BLaER1 treated with 17β-estradiol and CSF1 and Interleukin-3, amounts not matched to agents 10 nM and 100 nM (cell line): Measurements from ENCODE around the gene CYBRD1.
"Not testable (repeated sequence)": the region's sequence is repeated elsewhere in the genome, so short reads cannot be mapped to it uniquely, and the experiment has no call there.

ENCODE experiments used
- H3K27ac ChIP-seq, 11 experiments: shearing (Covaris generic); formaldehyde crosslinking; 2 replicates each; pipeline ENCODE4 v1.8.1; 2022
- H3K27me3 ChIP-seq, 11 experiments: shearing (Covaris generic); formaldehyde crosslinking; 2 replicates each; pipeline ENCODE4 v1.8.1; 2022
- H3K36me3 ChIP-seq, 11 experiments: shearing (Covaris generic); formaldehyde crosslinking; 2 replicates each; pipeline ENCODE4 v1.8.1; 2022
- H3K4me1 ChIP-seq, 10 experiments: shearing (Covaris generic); formaldehyde crosslinking; 2 replicates each; pipeline ENCODE4 v1.8.1; 2022
- H3K4me2 ChIP-seq, 11 experiments: shearing (Covaris generic); formaldehyde crosslinking; 2 replicates each; pipeline ENCODE4 v1.8.1; 2022
- H3K4me3 ChIP-seq, 10 experiments: shearing (Covaris generic); formaldehyde crosslinking; 2 replicates each; pipeline ENCODE4 v1.8.1; 2022
- H3K9ac ChIP-seq, 11 experiments: shearing (Covaris generic); formaldehyde crosslinking; 2 replicates each; pipeline ENCODE4 v1.8.1; 2022
- H3K9me3 ChIP-seq, 11 experiments: shearing (Covaris generic); formaldehyde crosslinking; replicated peaks in 1 of 11; 2 replicates each; pipeline ENCODE4 v1.8.1; 2022
- H4K20me1 ChIP-seq, 11 experiments: shearing (Covaris generic); formaldehyde crosslinking; 2 replicates each; pipeline ENCODE4 v1.8.1; 2022
- Cebpa-rat ChIP-seq, 11 experiments: shearing (Covaris generic); IDR thresholded peaks; 2 replicates each; pipeline ENCODE4 v1.8.1; 2022

CYBRD1 gene

DNA sequence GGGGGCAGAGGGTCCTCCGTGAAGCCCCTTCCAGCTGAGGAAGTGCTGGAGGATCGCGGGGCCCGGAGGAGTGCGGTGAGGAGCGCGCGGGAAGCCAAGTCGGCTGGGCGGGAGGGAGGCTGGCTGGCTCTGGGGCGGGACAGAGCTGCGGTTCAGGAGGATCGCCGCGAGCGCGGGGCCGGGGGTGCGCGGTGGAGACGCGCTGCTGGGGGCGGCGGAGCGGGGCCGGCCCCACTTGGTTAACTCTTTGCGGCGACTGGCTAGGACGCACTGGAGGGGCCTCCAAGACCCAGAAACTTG, 464 bp downstream of the CYBRD1 start:
- H3K4me3 ChIP-seq: peak overlapping the region; percentile 47 to 71 (median 56)
- peak overlapping the region in 6 of 11 experiments; percentile 10 to 54 (median 26); a peak in 7 of 22 replicates for H3K9ac ChIP-seq
- peaks cover 53 to 64% (median 60%) of the 10 kb centered on the region in 11 experiments for H3K27me3 ChIP-seq

DNA sequence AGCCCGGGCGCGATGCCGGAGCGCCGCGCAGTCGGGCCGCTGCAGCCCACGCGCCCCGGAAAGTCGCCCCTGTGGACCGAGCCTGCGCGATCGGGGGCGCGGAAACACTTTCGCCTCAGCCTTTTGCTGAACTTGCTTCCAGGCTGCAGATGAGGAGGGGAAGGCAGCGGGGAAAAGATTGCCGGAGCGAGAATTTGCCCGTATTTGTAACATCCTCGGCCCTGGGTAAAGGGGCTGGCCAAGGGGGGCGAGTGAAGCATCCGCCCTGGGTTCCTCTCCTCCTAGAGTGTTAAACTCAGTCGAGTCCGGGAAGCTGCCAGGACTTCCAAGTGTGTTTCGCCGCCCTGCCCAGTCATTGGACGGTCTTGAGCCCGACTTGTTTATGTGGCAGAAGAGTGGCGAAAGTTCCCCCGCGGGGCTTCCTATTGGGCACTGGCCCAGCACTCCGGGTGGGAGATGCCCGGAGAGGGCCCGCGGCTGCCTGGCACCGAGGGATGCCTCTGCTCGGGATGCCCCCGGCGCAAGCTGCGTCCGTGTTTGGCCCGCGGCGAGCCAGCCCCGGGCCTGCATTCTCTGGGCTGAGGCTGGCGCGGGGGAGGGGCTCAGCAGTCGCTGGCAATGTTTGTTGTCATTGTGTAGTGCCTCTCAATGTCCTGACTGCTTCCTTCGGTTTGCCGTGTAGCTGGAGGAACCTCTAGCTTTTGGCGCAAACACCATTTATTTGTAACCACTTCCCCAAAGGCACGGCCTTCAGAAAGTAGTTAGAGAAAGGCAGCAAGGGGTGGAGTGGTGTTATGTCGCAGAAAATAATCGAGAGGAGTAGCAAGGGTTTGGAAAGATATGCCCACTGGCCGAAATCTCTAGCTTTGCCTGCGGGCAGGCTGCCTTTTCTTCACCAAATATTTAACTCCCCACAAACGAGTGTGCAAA, 1.1 kb downstream of the CYBRD1 start:
- peak overlapping the region; percentile 47 to 71 (median 56) for H3K4me3 ChIP-seq
- H3K27ac ChIP-seq: peak overlapping the region in 2 of 11 experiments; percentile 15 to 17; a peak in 2 of 22 replicates
- no peak for TF ChIP-seq Cebpa-rat (IDR thresholded peaks at IDR 0.05)
- peak overlapping the region; percentile 62 to 88 (median 81) for H3K4me2 ChIP-seq
- no peaks in the 10 kb centered on the region for H3K36me3 ChIP-seq
- peaks cover 0 to 16% (median 12%) of the 10 kb centered on the region in 10 experiments; a peak in 9 of 20 replicates for H3K4me1 ChIP-seq
- peaks cover 14 to 20% (median 17%) of the 10 kb centered on the region in 11 experiments; a peak in 20 of 22 replicates for H3K9me3 ChIP-seq
- peaks cover 53 to 64% (median 60%) of the 10 kb centered on the region in 11 experiments for H3K27me3 ChIP-seq
- H3K9ac ChIP-seq: peak overlapping the region in 7 of 11 experiments; percentile 10 to 60 (median 30); a peak in 9 of 22 replicates
- H4K20me1 ChIP-seq: peaks cover 0 to 2% (median 0%) of the 10 kb centered on the region in 11 experiments; a peak in 1 of 22 replicates

More for the DNA sequence above, 464 bp downstream of the CYBRD1 start:
- Histone ChIP-seq H3K4me2 (peak overlapping the region; percentile 62 to 88 (median 81)), H3K36me3 (no peaks in the 10 kb centered on the region), H3K27ac (peak overlapping the region in 1 of 11 experiments; percentile 15; a peak in 1 of 22 replicates), H3K9me3 (peaks cover 14 to 20% (median 17%) of the 10 kb centered on the region in 11 experiments; a peak in 20 of 22 replicates), H4K20me1 (peaks cover 0 to 2% (median 0%) of the 10 kb centered on the region in 11 experiments; a peak in 1 of 22 replicates), H3K4me1 (peaks cover 0 to 16% (median 12%) of the 10 kb centered on the region in 10 experiments; a peak in 9 of 20 replicates)
- no peak for TF ChIP-seq Cebpa-rat (IDR thresholded peaks at IDR 0.05)

DNA sequence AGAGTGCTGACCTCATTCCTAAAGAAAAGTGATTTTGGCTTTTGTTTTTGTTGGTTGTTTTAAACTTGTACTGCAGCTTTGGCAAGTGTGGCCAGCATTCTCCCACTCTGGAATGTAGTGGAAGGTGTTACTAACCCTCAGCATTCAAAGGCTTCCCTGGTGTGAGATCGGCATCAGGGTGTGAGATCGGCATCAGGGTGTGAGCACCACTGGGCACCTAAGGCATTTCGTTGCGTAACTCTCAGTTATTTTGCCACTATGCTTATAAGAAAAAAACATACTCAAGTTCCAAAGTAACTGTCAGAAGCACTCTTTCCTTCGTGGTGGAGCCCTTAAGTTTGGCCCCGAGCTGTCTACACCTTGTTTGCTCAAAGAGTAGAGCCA, 1.7 kb downstream of the CYBRD1 start:
- Histone ChIP-seq H3K4me1 (peaks cover 0 to 16% (median 12%) of the 10 kb centered on the region in 10 experiments; a peak in 9 of 20 replicates), H3K4me2 (peak overlapping the region in 5 of 11 experiments; percentile 81 to 88 (median 87); a peak in 10 of 22 replicates), H3K36me3 (no peaks in the 10 kb centered on the region), H3K9ac (no peak overlapping the region; a peak in 1 of 22 replicates), H4K20me1 (peaks cover 0 to 2% (median 0%) of the 10 kb centered on the region in 11 experiments; a peak in 1 of 22 replicates), H3K27me3 (peaks cover 53 to 64% (median 60%) of the 10 kb centered on the region in 11 experiments), H3K9me3 (peaks cover 14 to 20% (median 17%) of the 10 kb centered on the region in 11 experiments; a peak in 20 of 22 replicates), H3K4me3 (peak overlapping the region in 3 of 10 experiments; percentile 51 to 64 (median 55); a peak in 4 of 20 replicates), H3K27ac (no peak overlapping the region)
- TF ChIP-seq Cebpa-rat (IDR thresholded peaks at IDR 0.05): peak in 3 of 11 experiments; percentile 9 to 60 (median 57); a peak in 5 of 22 replicates

DNA sequence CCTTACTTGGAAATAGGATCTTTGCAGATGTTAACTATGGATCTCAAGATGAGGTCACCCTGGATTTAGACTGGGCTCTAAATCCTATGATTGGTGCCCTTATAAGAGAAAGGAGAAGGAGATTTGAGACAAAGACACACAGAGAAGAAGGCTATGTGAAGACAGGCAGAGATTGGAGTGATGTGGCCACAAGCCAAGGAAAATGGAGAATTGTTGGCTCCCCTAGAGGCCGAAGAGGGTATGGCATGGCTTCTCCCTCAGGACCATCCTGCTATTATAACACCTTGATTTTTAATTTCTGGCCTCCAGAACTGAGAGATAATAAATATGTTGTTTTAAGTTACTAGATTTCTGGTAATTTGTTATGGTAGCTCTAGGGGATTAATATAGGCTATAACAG, 7.6 kb downstream of the CYBRD1 start:
- no peak overlapping the region for H3K9ac ChIP-seq
- peaks cover 0 to 22% (median 10%) of the 10 kb centered on the region in 10 experiments; a peak in 10 of 20 replicates for H3K4me1 ChIP-seq
- H3K36me3 ChIP-seq: no peaks in the 10 kb centered on the region
- peaks cover 0 to 9% (median 5%) of the 10 kb centered on the region in 11 experiments; a peak in 14 of 22 replicates for H3K27me3 ChIP-seq
- no peak overlapping the region for H3K4me3 ChIP-seq
- no peak overlapping the region for H3K4me2 ChIP-seq
- no peak overlapping the region for H3K27ac ChIP-seq
- peaks cover 0 to 6% (median 0%) of the 10 kb centered on the region in 11 experiments; a peak in 1 of 22 replicates for H3K9me3 ChIP-seq
- H4K20me1 ChIP-seq: no peaks in the 10 kb centered on the region
- TF ChIP-seq Cebpa-rat (IDR thresholded peaks at IDR 0.05): no peak

DNA sequence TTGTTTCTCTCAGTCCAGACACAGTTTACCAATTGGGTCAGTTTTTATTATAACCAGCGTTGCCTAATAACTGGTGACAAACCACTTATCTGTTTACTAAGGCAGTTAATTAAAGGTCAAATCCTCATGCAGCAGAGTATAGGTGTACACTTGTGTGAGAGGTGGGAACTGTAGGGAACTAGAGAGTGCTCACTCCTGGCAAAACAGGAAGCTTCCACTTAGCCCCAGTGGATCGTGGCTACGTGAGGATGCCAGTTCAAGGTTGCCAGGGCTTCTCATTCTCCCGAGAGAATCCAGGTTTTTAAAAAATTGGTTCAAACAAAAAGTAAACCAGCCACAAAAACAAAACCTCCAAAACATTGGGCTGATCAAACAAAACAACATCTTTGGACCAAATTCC, 8.1 kb downstream of the CYBRD1 start:
- Histone ChIP-seq H3K4me1 (peaks cover 0 to 22% (median 10%) of the 10 kb centered on the region in 10 experiments; a peak in 10 of 20 replicates), H3K4me3 (no peak overlapping the region), H3K9ac (no peak overlapping the region), H3K27ac (no peak overlapping the region), H3K4me2 (0 out of 22 replicates have a peak overlapping the region, but pooled peaks of 2 of the 11 experiments have one; percentile 39 to 56), H3K36me3 (no peaks in the 10 kb centered on the region), H3K27me3 (peaks cover 0 to 4% (median under 1%) of the 10 kb centered on the region in 11 experiments; a peak in 7 of 22 replicates), H4K20me1 (no peaks in the 10 kb centered on the region), H3K9me3 (peaks cover 0 to 6% (median 0%) of the 10 kb centered on the region in 11 experiments; a peak in 1 of 22 replicates)
- TF ChIP-seq Cebpa-rat (IDR thresholded peaks at IDR 0.05): no peak

DNA sequence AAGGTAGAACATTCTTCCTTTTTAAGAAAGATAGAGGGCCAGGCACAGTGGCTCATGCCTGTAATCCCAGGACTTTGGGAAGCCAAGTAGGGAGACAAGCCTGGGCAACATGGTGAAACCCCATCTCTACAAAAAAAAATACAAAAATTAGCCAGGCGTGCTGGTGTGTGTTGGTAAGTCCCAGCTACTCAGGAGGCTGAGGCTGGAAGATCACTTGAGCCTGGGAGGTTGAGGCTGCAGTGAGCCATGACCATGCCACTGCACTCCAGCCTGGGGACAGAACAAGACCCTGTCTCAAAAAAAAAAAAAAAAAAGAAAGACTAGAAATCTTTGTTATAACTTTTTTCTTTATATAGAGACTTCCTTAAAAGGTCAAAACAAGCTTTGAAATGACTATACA, 8.6 kb downstream of the CYBRD1 start:
- H3K4me3 ChIP-seq, H4K20me1 ChIP-seq, H3K36me3 ChIP-seq, H3K27me3 ChIP-seq, H3K9me3 ChIP-seq, H3K9ac ChIP-seq: not testable (repeated sequence)
- H3K4me2 ChIP-seq: peak overlapping the region in 2 of 11 experiments; percentile 39 to 56; a peak in 3 of 22 replicates
- H3K4me1 ChIP-seq: peaks cover 0 to 22% (median 10%) of the 10 kb centered on the region in 10 experiments; a peak in 10 of 20 replicates
- H3K27ac ChIP-seq: peak overlapping the region in 2 of 11 experiments; percentile 10 to 35; a peak in 2 of 22 replicates
- TF ChIP-seq Cebpa-rat (IDR thresholded peaks at IDR 0.05): 0 out of 22 replicates have a peak, but pooled peaks of 1 of the 11 experiments have one; percentile 8

DNA sequence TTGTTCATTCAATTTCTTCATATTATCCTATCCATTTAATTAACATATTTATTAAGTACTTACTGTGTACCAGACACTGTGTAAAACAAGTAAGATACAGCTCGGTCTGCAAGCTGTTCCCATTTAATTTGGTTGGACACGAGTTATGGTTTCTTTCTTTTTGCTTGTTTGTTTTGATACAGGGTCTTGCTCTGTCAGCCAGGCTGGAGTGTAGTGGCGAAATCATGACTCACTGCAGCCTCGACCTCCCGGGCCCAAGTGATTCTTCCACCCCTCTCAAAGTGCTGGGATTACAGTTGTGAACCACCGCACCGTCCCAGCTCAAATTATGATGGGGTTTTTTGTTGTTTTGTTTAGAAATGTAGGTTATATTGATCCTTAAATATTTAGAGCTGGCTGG, 9.0 kb downstream of the CYBRD1 start:
- H3K36me3 ChIP-seq: no peaks in the 10 kb centered on the region
- peak overlapping the region in 2 of 11 experiments; percentile 10 to 35; a peak in 2 of 22 replicates for H3K27ac ChIP-seq
- H3K9me3 ChIP-seq: peaks cover 0 to 6% (median 0%) of the 10 kb centered on the region in 11 experiments; a peak in 1 of 22 replicates
- H4K20me1 ChIP-seq: no peaks in the 10 kb centered on the region
- peak overlapping the region in 6 of 11 experiments; percentile 15 to 65 (median 47); a peak in 11 of 22 replicates for H3K4me2 ChIP-seq
- no peak overlapping the region for H3K4me3 ChIP-seq
- H3K9ac ChIP-seq: no peak overlapping the region
- 0 out of 22 replicates have a peak, but pooled peaks of 1 of the 11 experiments have one; percentile 1 for TF ChIP-seq Cebpa-rat (IDR thresholded peaks at IDR 0.05)
- H3K27me3 ChIP-seq: no peaks in the 10 kb centered on the region
- H3K4me1 ChIP-seq: peaks cover 0 to 22% (median 10%) of the 10 kb centered on the region in 10 experiments; a peak in 10 of 20 replicates

DNA sequence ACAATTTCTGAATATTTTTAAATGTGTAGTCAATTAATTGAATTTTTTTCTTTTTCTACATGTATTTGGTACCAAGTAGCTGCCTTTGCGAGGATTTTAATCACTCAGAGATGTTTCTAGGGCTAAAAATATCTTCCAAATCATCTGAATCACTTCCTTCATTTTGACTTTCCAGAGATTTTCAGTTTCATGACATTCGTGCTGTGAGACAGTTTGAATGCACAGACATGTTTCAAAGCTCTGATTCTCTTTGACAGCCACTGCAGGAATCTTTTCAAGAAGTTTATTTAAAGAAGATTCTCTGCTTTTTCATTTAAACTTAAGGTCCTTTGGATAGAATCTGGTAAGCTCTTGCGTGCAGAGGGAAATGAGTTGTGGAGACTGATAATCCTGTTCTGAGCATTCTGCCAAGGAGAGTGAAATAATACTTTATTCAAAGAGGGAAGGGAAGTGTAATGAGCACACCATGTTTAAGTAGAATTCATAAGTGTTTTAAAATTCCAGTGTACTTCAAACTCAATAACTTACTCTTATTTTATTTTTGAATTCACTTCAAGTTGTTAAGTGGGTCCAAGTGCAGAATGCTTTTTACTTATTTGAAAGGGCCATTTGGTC, 9.7 kb downstream of the CYBRD1 start:
- peak overlapping the region in 6 of 11 experiments; percentile 15 to 65 (median 47); a peak in 11 of 22 replicates for H3K4me2 ChIP-seq
- no peak overlapping the region for H3K4me3 ChIP-seq
- no peaks in the 10 kb centered on the region for H3K36me3 ChIP-seq
- TF ChIP-seq Cebpa-rat (IDR thresholded peaks at IDR 0.05): no peak
- H3K4me1 ChIP-seq: peaks cover 0 to 22% (median 10%) of the 10 kb centered on the region in 10 experiments; a peak in 10 of 20 replicates
- no peaks in the 10 kb centered on the region for H4K20me1 ChIP-seq
- H3K9ac ChIP-seq: no peak overlapping the region; a peak in 1 of 22 replicates
- no peaks in the 10 kb centered on the region for H3K27me3 ChIP-seq
- peaks cover 0 to 6% (median 0%) of the 10 kb centered on the region in 11 experiments; a peak in 1 of 22 replicates for H3K9me3 ChIP-seq
- peak overlapping the region in 2 of 11 experiments; percentile 10 to 35; a peak in 1 of 22 replicates for H3K27ac ChIP-seq
